Progenitor cell of endocrine pancreas (in vitro differentiated cells): ENCODE results near the gene MIOS. TPM values are rescaled to one million over a fixed set of nuclear protein-coding genes. Genes with fewer than 3 reads are reported as not detected.

ENCODE experiments used
- DNase-seq: peaks from one replicate; pipeline ENCODE4 v3.0.0; 2021; ENCODE audit warnings: low spot score; ENCODE audit not compliant: unreplicated experiment
- H3K27ac Mint-ChIP-seq: 2 replicates; pipeline ENCODE4 v1.8.0; 2021; ENCODE audit warnings: mild to moderate bottlenecking, moderate library complexity, mixed read lengths
- H3K27me3 Mint-ChIP-seq: 2 replicates; pipeline ENCODE4 v1.8.0; 2021; ENCODE audit warnings: mixed read lengths
- H3K36me3 Mint-ChIP-seq: 2 replicates; pipeline ENCODE4 v1.8.0; 2022; ENCODE audit warnings: mixed read lengths; ENCODE audit not compliant: insufficient read depth
- H3K4me1 Mint-ChIP-seq: 2 replicates; pipeline ENCODE4 v1.8.0; 2021; ENCODE audit warnings: low read depth, mixed read lengths
- H3K4me3 Mint-ChIP-seq: 2 replicates; pipeline ENCODE4 v1.8.0; 2021; ENCODE audit warnings: low read depth, mild to moderate bottlenecking, moderate library complexity, mixed read lengths
- H3K9me3 Mint-ChIP-seq: 2 replicates; pipeline ENCODE4 v1.8.0; 2021; ENCODE audit warnings: low read depth, mixed read lengths
- total RNA-seq: library from RNA; stranded (reverse); gene quantifications from 2 replicates; pipeline ENCODE4 v1.2.1, GENCODE V29; 2021
- TF ChIP-seq, protein P1 (sequence below): fragments of 200-600 bp; sonication (generic); IDR thresholded peaks from one replicate; pipeline ENCODE4 v1.5.0; 2021; ENCODE audit warnings: antibody characterized with exemption, mild to moderate bottlenecking; ENCODE audit not compliant: unreplicated experiment

MIOS gene
- total RNA-seq, 1 donor from 2014 or later = 62.0 TPM

DNA sequence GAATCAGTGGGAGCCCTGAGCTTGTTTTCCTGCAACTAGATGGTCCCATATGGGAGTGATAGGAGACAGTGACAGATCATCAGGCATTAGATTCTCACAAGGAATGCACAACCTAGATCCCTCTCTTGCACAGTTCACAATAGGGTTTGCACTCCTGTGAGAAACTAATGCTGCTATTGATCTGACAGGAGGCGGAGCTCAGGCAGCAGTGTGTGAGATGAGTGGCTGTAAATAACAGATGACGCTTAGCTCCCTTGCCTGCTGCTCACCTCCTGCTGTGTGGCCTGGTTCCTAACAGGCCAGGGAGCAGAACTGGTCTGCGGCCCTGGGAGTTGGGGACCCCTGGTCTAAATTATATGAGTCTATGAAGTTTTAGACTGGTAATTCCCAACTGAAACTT, 3.9 kb downstream of the MIOS start:
- H3K27ac Mint-ChIP-seq = no peak overlapping the region
- TF ChIP-seq, protein P1, sequence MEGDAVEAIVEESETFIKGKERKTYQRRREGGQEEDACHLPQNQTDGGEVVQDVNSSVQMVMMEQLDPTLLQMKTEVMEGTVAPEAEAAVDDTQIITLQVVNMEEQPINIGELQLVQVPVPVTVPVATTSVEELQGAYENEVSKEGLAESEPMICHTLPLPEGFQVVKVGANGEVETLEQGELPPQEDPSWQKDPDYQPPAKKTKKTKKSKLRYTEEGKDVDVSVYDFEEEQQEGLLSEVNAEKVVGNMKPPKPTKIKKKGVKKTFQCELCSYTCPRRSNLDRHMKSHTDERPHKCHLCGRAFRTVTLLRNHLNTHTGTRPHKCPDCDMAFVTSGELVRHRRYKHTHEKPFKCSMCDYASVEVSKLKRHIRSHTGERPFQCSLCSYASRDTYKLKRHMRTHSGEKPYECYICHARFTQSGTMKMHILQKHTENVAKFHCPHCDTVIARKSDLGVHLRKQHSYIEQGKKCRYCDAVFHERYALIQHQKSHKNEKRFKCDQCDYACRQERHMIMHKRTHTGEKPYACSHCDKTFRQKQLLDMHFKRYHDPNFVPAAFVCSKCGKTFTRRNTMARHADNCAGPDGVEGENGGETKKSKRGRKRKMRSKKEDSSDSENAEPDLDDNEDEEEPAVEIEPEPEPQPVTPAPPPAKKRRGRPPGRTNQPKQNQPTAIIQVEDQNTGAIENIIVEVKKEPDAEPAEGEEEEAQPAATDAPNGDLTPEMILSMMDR = no peak
- peaks cover 22% of the 10 kb centered on the region for H3K4me1 Mint-ChIP-seq
- no peaks in the 10 kb centered on the region for H3K27me3 Mint-ChIP-seq
- DNase-seq = no peak
- H3K36me3 Mint-ChIP-seq = peaks cover 41% of the 10 kb centered on the region
- peaks cover 16% of the 10 kb centered on the region for H3K9me3 Mint-ChIP-seq
- no peak overlapping the region for H3K4me3 Mint-ChIP-seq

DNA sequence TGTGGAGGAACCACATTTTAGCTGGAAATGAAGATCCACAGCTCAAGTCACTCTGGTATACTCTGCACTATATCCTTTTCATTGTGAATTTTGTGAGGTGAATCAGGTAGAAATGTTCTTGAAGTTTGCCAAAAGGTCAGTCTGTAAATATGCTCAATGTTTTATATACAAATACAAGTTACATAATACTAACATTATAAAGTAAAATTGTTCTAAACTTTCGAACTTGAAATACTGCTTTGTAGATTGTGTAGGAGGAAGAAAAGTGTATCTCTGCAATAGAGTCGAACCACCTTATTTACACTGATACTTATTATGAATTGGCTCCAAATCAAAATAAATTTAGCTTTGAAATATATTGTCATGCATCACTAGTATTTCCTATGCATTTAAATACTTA, 7.0 kb downstream of the MIOS start:
- H3K27ac Mint-ChIP-seq = no peak overlapping the region
- H3K36me3 Mint-ChIP-seq = peaks cover 41% of the 10 kb centered on the region
- DNase-seq = no peak
- TF ChIP-seq, protein P1 = no peak
- H3K27me3 Mint-ChIP-seq = no peaks in the 10 kb centered on the region
- no peak overlapping the region for H3K4me3 Mint-ChIP-seq
- H3K9me3 Mint-ChIP-seq = peaks cover 16% of the 10 kb centered on the region
- H3K4me1 Mint-ChIP-seq = peaks cover 14% of the 10 kb centered on the region

DNA sequence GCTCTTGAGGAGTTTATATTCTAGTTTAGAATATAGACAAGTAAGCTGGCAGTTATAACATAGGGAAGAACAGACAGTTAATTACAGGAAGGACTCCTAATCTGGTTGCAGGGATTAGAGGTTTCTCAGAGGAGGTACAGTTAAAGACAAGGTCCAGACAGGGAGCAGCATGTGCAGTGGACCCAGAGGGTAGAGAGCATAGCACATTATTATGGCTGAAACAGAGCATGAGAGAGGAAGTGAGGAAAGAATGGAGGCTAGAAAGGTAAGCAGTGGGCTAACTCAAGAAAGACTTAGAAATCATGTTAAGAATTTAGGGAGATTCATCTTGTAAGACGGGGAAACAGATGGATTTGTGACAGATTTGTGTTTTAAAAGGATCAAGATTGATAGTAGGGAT, 9.7 kb downstream of the MIOS start:
- Mint-ChIP-seq H3K9me3 (peaks cover 5% of the 10 kb centered on the region), H3K27ac (no peak overlapping the region), H3K4me3 (no peak overlapping the region), H3K4me1 (no peaks in the 10 kb centered on the region), H3K27me3 (no peaks in the 10 kb centered on the region), H3K36me3 (peaks cover 25% of the 10 kb centered on the region)
- DNase-seq = no peak
- TF ChIP-seq, protein P1 = no peak

DNA sequence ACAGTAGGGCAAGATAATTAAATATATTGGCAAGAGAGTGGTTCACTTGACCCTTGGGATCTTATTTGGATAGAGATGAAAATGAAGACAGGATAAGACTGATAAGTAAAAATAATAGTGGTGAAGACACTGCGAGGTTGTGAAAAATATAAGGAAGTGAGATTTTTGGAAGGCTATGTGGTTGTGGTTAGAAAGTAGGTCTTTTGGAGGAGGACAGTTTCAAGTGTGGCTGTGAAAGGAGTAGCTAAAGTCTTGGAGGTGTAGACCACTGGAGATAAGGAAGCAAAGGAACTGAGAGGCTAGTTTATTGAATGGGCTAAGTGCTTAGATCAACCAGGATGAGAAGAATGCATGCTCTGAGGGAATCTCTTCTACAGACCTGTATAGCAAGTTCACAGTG, 11.2 kb downstream of the MIOS start:
- H3K36me3 Mint-ChIP-seq = peaks cover 18% of the 10 kb centered on the region
- no peak overlapping the region for H3K4me3 Mint-ChIP-seq
- peaks cover 1% of the 10 kb centered on the region for H3K9me3 Mint-ChIP-seq
- DNase-seq = no peak
- TF ChIP-seq, protein P1 = no peak
- H3K27ac Mint-ChIP-seq = no peak overlapping the region
- no peaks in the 10 kb centered on the region for H3K27me3 Mint-ChIP-seq
- peaks cover 4% of the 10 kb centered on the region for H3K4me1 Mint-ChIP-seq

DNA sequence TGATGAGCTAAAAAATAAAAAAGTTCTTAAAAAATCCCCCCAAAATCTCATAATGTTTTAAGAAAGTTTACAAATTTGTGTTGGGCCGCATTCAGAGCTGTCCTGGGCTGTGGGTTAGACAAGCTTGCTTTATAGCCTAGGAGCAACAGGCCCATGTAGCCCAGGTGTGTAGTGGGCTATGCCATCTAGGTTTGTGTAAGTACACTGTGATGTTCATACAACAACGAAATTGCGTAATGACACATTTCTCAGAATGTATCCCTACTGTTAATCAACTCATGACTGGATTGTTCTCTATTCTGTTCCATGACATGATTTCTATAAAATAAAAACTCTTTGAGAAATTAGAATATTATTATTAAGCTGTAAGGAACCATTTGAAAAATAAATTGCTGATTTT, 13.0 kb downstream of the MIOS start:
- H3K27me3 Mint-ChIP-seq = no peaks in the 10 kb centered on the region
- H3K27ac Mint-ChIP-seq = no peak overlapping the region
- no peak for DNase-seq
- TF ChIP-seq, protein P1 = no peak
- H3K4me1 Mint-ChIP-seq = peaks cover 4% of the 10 kb centered on the region
- H3K36me3 Mint-ChIP-seq = peaks cover 6% of the 10 kb centered on the region
- H3K9me3 Mint-ChIP-seq = no peaks in the 10 kb centered on the region
- H3K4me3 Mint-ChIP-seq = no peak overlapping the region
